GM10847 (cell line): Measurements from ENCODE around the gene NPHS1.

Experiments
- POLR2A ChIP-seq: IDR thresholded peaks from 2 replicates; pipeline ENCODE4 v1.6.1; 2011; ENCODE audit not compliant: insufficient read length; ENCODE audit errors: extremely low read depth

Gene NPHS1

DNA sequence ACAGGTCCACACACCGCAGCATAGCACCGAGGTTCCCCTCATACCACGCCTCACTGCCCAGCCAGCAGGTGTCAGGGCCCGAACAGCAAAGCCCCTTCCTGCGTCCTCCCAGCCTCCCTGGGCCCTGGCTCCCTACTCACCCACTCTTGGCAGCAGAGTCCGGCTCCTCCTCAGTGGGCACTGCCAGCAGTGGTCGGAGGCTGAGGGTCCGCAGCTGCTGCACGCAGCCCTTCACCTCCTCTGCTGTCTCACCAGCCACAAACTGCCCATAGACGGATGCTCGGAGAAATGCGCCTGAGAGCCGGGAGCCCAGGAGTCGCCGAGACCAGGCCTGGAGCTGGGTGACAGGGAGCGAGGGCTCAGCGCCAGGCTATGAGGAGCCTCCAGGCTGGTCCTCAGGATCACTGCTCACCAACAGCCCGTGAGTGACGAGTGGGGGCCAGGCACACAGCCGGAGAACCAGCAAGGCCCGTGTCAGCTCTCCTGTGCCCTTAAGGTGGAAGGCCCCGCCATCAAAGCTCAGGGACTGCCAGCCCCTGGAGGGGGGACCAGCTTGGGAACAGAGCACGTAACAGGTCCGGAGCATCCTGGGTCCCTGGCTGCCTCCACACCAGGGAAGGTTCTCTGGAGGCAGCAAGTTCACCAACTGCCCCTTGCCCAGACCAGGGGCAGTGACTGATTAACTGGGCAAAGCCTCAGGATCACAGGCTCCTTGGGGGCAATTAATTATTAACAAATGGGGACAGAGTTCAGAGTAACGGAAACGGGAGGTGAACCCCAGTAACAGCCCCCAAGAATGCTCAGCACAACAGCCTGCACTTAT lies 39.9 kb downstream of the NPHS1 start, which contains the start of gene PRODH2:
TSS of gene PRODH2 (minus strand) at position 626 of the 823 bp plus-strand sequence. CDS start at position 586, 40 bp downstream.
- no peak for TF ChIP-seq POLR2A

DNA sequence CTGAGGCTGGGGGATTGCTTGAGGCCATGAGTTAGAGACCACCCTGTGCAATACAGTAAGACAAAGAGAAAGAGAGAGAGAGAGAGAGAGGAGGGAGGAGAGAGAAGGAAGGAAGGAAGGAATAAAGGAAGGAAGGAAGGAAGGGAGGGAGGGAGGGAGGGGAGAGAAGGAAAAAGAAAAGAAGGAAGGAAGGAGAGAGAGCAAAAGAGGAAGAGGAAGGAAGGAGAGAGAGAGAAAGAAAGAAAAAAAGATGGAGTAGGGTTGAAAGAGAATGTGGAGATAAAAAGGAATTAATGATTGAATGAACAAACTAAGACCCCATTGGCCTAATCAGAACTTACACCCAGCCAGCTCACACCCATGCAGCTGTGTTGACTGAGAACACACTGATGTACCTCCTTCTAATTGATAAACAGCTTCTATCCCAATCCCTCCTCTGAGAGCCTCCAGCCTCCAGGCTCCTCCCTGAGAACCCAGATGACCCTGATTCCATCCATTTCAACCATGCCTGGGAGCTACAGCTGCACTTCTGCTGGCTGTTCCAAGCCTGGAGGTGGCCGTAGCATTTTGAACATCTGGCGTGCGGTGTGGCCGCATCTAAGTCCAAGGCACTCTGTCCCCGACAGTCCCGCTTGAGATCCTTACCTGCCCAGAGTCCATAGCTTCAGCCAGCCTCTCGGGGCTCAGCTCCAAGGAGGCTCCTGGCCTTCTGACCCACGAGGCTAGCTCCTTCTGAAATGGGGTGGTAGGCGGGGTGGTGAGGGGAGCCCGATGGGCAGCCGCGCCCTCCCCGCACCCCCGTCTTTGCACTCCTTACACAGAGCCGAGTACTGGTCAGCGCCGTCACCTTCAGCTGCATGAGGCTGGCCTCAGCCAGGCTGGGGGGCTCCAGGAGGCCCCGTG lies 40.7 kb downstream of the NPHS1 start:
- no peak for TF ChIP-seq POLR2A

DNA sequence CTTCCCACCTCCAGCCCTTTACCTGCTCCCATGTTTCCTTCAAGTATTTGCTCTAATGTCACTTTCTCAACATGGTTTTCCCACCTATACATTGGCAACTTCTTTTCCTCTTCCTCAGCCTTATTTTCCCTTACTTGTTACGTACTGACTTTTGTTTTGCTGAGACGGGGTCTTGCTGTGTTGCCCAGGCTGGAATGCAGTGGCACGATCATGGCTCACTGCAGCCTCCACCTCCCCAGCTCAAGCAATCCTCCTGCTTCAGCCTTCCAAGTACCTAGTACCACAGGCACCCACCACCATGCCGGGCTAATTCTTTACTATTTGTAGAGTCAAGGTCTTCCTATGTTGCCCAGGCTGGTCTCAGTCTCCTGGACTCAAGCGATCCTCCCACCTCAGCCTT lies 44.7 kb downstream of the NPHS1 start:
- TF ChIP-seq POLR2A, result no peak

DNA sequence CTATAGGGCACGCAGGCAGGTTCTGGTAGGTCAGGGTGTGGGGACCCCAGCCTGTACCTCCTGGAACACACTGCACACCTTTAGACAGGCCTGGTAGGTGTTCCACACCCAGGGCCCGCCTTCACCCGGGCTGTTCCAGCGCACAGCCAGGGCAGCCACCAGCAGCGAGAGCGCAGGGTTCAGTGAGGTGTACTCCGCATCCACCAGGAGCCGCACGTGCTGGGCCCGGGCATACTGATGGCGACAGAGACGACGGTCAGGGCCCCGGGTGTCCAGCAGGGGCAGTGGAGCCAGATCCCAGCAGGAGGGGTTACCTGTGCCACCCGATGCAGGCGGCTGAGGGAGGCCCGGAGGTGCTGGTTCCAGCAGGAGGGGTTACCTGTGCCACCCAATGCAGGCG lies 45.7 kb downstream of the NPHS1 start:
- TF ChIP-seq POLR2A, result no peak

DNA sequence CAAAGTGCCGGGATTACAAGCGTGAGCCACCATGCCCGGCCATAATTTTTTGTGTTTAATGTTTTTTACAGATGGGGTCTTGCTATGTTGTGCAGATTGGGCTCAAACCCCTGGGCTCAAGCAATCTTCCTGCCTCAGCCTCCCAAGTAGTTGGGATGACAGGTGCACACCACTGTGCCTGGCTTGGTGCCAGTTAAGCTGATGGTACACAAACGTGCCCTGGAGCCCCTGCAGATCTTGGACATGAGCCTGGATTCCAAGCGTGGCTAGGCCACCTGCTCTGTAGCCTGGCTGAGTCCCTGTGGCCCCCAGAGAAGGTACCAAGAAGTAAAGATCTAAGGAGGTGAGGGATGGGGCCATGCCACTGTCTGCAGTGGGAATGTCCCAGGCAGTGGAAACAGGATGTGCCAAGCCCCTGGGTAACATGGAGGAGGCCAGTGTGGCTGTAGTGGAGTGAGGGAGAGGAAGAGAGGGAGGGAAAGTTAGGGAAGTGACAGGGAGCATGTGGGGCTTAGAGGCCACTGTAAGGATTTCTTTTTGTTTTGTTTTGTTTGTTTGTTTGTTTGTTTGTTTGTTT lies 46.7 kb downstream of the NPHS1 start:
- TF ChIP-seq POLR2A, result no peak

DNA sequence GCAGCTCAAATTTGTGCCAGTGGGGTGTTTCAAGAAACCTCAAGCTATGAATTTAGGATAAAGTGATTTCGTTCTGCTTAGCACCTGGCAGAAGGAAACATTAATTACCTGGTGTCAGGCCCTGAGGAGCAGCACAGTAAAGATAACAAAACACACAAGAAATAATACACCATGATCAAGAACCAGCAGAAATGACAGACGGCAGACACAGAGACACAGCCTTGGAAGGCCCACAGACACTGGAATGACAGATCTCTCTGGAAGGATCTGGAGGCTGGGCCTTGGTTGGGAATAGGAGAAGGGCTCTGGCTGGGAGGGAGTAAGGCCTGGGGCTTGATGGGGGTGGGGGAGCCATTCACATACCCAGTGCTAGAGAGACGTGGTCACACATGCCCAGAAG lies 50.5 kb downstream of the NPHS1 start:
- TF ChIP-seq POLR2A, result no peak

DNA sequence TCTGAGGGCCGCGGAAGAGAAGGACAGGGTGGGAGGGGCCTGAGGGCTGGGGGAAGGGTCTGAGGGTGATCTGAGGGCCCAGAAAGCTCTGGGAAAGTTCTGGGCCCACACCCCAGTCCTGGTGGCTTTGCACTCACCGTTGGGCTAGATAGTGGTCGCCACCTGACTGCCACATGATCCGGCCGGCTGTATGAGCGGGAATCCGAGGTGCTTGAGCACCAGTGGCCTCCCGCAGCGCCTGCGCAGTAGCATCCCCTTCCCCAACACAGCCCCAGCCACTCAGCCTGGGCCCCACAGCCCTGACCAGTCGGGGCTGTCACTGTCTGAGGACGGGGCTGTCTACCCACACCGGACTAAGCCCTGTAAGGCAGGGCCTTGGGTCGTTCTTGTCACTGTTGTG lies 54.6 kb downstream of the NPHS1 start:
- no peak for TF ChIP-seq POLR2A

DNA sequence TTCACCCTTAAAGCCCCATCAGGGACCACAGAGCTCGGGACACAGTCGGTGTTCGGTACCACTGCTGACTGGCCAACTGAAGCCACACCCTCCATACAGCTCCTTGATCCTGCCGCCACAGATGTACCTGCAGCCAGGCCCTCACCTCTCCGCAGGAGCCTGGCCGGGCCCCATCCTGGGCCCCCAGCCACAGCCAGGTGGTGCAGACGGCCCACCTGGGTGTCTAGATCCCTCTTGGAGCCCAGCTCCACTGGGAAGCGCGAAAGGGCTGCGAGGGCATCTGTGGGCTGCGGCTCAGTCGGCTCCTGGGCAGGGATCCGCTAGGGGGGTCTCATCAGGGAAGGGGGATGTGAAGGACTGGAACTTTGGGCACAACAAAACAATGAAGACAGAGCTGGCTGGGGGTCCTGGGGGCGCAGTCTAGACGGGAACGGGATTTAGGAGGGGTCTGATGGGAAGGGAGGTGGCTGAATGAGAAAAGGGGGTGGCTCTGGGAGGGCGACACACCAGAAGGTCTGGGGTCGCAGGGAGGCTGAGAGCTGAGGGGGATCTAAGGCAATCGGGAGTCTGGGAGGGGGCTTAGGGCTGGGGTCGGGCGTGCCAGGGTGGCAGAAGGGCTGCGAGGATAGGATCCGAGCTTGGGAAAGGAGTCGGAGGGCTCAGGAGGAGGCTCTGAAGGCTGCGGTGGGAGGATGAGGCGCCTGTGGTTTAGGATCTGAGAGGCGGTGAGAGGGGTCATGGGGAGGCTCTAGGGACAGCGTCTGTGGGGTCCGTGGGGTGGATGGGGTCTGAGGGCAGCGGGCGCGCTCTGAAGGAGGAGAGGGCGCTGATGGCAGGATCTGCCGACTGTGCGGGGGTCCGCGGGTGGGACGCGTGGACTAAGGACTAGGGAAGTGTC lies 55.4 kb downstream of the NPHS1 start:
- no peak for TF ChIP-seq POLR2A

DNA sequence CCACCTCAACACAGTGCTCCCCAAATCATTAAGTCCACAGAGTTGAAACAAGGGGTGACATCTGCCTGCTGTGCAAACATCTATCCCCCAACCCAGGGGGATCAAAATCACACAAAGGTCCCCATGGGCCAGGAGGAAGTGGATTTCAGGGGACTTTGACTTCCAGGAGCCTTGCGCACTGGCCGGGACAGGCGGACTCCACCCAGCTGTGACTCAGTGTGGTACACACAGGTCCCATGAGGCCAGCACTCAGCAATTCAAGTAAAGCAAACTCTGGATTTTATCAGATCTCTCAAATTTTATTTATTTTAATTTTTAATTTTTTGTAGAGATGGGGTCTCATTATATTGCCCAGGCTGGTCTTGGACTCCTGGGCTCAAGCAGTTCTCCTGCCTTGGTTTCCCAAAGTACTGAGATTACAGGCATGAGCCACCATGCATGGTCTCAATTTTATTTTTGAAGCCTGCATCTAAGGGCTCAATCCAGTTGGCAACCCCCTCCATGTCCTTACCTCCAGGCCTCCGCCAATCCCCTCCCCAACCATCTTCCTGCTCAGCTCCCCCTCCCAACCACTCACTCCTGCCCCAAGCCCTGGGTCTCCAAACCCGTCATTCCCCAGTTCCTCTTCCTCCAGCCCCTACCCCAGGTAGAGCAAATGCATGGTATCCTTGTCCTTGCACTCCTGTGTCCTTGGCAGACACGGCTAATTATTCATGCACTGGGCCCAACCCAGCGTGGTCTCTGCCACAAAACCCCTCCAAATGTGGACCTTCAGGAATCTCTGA lies 58.7 kb downstream of the NPHS1 start:
- no peak for TF ChIP-seq POLR2A

DNA sequence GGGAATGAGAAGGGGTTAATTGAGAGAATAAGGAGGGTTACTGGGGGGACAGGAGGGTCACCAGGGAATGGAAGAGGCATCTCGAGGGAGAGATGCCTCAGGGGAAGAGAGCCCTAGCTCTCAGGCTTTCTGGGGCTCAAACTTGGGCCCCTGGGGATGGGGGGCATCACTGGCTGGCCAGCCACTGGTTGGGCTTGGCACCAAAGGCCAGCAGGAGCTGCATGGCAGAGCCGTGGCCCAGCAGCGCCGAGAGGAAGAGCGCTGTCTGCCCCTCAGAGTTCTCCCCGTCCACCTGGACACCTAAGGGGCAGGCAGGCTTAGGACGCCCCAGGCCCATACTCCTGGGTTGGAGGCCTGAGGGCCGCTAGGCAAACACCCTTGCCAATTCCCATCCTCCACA lies 59.4 kb downstream of the NPHS1 start:
- no peak for TF ChIP-seq POLR2A

DNA sequence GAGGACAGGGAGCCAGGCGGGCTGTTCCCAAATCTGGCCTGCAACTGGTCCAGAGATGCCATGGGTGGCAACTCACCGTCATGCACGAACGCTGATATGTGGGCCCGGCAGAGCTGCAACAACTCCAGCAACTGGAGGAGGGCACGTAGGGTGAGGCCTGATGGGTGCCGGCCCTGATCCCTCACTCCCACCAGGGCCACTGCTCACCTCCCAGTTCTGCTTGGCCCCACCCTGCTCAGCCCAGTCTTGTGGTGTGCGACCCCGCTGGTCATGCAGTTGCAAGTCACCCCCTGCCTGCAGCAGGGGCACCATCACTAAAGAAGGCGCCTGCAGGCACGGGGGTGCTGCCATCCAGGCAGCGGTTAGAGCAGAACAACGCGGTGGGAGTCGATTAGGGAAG lies 60.0 kb downstream of the NPHS1 start:
- no peak for TF ChIP-seq POLR2A

DNA sequence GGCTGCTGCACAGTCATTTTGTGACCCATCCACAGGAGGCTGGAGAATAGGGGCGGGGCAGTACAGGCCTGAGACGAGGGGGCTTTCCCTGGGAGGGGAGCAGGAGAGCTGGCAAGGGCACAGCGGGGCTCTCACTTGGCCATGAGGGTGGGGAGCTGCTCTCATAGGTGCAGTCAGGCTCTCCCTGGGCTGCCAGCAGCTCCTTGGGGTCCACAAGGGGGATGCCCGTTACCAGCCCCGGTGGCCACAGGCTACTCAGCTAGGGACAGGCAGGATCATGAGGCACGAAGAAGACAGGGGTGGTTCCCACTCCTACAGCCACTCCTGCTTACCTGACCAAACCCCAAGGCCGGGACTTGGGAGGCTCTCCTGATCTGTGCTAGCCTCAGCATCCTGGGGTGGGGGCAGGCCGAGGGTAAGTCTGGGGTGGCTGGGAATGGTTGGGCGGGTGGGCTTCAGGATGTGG lies 60.5 kb downstream of the NPHS1 start:
- no peak for TF ChIP-seq POLR2A

DNA sequence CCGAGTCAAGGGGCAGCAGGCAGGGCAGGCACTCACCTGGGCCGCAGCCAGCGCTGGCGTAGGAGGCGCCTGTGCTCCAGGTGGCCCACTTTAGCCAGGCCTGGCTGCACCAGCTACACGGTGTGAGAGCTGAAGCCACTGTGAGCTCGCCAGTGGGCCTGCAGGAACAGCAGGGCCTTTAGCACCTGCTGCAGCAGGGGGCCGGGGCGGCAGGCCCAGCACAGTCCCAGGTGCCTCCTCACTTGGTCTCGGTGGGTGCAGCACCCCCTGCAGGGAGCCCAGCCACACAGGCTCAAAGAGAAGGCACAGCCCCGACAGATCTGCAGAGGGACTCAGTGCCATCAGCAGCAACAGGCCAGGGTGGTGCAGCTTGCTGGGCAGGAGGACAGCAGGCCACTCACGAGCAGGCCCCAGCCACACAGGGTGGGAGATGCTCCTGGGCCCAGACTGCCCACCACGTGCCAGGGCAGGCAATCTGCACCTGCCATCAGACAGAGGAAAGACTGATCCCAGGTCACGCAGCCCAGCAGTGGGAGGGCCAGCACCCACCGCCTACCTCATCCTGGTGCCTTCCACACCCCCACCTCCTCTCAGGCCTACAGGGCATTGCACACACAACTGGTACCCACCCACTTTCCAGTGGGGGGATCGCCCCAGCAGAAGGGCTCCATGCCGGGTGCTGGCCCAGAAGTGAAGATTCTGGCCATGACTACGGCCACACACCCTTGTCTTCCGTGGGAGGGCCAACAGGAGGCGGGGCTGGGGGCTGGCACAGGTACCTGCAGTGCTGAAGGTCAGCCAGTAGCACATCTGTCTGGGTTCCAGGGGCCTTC lies 61.1 kb downstream of the NPHS1 start:
- TF ChIP-seq POLR2A, result no peak
